NB4 (cell line): Measurements from ENCODE around the gene MEPCE.

ENCODE experiments used
- DNase-seq: peaks from one replicate; pipeline ENCODE4 v3.0.0; 2010; ENCODE audit warnings: low read depth
- H3K4me3 ChIP-seq: one replicate; pipeline ENCODE4 v1.5.1; 2011; ENCODE audit warnings: mild to moderate bottlenecking, low read depth, low read length, moderate library complexity
- MAX ChIP-seq: IDR thresholded peaks from 2 replicates; pipeline ENCODE4 v1.6.1; 2011; ENCODE audit warnings: low read depth, low read length
- MYC ChIP-seq: IDR thresholded peaks from 2 replicates; pipeline ENCODE4 v1.6.1; 2011; ENCODE audit warnings: low read depth, low read length
- POLR2A ChIP-seq: IDR thresholded peaks from 2 replicates; pipeline ENCODE4 v1.6.1; 2011; ENCODE audit warnings: mild to moderate bottlenecking; ENCODE audit not compliant: insufficient read length; ENCODE audit errors: extremely low read depth
- TF ChIP-seq, protein P1 (sequence below): IDR thresholded peaks from one replicate; pipeline ENCODE4 v1.5.1; 2012; ENCODE audit warnings: low read depth, low read length

The MEPCE gene

DNA sequence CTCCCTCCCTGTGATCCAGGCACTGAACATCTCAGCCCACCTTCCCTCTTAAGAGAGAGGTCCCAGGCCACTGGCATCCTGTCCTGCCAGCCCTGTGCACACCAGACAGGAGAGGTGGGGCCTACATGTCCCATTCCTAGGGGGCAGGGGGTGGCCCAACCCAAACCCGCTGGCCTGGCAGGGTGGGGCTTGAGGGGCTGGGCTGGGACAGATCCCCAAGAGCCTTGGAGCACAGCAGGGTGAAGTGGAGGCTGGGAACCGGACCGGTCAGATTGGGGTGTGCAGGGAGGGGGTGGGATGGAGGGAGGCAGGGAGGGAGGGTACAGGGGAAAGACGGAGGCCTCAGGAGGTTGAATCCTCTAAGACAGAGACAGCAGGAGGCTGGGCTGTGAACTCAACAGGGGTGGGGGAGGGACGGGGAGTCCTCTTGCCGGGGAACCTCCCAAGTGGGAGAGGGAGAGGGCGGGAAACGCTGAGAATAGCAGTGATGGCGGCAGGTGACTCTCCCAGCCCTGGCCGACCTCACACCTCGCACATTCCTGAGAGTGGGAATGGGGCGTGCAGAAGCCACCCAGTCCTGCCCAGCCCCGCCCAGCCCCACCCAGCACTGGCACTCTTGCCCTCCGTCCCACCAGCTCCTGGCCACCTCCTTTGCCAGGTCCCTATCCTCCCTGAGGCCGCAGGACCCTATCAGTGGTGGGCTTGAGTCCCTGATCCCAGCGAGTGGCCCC is 42.7 kb downstream of the MEPCE start:
- DNase-seq = no peak
- TF ChIP-seq MAX (no peak), POLR2A (no peak), MYC (no peak)
- TF ChIP-seq, protein P1, sequence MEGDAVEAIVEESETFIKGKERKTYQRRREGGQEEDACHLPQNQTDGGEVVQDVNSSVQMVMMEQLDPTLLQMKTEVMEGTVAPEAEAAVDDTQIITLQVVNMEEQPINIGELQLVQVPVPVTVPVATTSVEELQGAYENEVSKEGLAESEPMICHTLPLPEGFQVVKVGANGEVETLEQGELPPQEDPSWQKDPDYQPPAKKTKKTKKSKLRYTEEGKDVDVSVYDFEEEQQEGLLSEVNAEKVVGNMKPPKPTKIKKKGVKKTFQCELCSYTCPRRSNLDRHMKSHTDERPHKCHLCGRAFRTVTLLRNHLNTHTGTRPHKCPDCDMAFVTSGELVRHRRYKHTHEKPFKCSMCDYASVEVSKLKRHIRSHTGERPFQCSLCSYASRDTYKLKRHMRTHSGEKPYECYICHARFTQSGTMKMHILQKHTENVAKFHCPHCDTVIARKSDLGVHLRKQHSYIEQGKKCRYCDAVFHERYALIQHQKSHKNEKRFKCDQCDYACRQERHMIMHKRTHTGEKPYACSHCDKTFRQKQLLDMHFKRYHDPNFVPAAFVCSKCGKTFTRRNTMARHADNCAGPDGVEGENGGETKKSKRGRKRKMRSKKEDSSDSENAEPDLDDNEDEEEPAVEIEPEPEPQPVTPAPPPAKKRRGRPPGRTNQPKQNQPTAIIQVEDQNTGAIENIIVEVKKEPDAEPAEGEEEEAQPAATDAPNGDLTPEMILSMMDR = no peak
- no peak overlapping the region for H3K4me3 ChIP-seq

DNA sequence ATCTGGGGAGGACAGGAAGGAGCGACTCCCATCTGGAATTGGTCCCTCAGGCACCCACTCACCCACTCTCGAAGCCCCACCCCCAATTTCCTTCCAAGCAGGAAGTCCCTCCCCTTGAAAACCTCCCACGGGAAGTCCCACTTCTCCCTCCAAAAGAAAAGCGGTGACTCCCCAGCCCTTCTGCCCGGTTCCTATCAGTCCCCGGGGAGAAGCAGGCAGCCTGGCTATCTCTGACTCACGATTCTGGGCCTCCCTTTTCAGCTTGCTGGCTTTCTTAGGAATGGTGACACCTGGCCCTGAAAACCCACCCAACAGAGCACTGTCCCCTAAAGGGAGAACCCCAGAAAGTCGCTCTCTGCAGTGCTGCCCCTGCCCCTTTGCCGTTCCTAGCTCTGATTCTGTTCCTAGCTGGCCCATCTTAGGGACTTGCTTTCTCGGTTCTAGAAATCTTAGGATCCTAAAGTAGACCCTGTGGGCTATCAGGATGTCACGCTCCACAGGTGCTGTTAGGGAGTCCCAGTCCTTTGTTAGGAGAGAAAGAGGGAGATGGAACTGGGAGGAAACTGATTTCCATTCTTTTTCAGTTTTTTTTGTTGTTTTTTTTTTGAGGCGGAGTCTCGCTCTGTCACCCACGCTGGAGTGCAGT is 43.3 kb downstream of the MEPCE start:
- peak overlapping the region; percentile 6 for H3K4me3 ChIP-seq
- TF ChIP-seq MYC (no peak), MAX (peak; percentile 30; the same call in 1 of the 2 replicates)
- DNase-seq = peak; percentile 95

GRCh38 chr7:100475549-100475948 is 45.9 kb downstream of the MEPCE start:
- TF ChIP-seq, protein P1 = no peak
- TF ChIP-seq MAX (no peak), POLR2A (no peak), MYC (no peak)
- DNase-seq = no peak
- H3K4me3 ChIP-seq = peak overlapping the region; percentile 98

DNA sequence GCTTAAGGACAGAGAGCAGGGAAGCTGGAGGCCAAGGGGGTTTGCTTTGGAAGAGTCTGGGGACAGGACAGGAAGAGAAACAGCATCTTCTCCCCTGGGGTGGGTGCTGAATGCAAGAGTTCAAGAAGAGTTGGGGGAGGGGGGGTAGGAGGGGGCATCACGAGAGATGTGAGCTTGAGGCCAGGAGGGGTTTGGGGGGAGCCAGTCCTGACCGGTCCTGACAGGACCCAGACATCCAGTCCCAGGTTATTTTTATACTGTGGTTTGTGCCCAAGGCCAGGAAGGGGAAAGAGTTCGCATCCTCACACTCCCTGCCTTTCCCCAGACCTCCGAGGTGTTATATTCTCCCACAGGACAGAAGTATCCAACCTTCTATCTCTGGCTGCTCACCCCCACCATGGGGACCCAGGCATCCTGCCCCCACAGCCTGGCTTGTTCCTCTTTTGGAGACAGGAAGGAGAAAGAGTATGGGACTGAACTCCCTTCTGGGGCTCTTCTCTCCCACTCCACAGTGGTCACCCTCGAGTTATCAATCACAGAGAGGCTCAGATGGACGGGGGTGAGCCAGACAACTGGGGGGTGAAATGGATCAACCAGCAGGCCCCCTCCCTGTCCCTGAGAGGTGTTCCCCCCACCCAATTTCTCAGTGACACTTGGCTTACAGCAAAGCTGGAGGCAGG is 46.6 kb downstream of the MEPCE start:
- peak; percentile 53 for DNase-seq
- H3K4me3 ChIP-seq = peak overlapping the region; percentile 98
- TF ChIP-seq POLR2A (no peak), MAX (no peak), MYC (no peak)
- TF ChIP-seq, protein P1 = no peak

GRCh38 chr7:100476903-100477870 is 47.6 kb downstream of the MEPCE start:
- peak; percentile 53; the same call in 1 of the 2 replicates for TF ChIP-seq MYC
- TF ChIP-seq, protein P1 = peak; percentile 59
- no peak for TF ChIP-seq POLR2A
- H3K4me3 ChIP-seq = peak overlapping the region; percentile 98
- DNase-seq = peak; percentile 69
